Measurements from ENCODE around the gene ALG1L2.
"Not testable (repeated sequence)": the region's sequence is repeated elsewhere in the genome, so short reads cannot be mapped to it uniquely, and the experiment has no call there.

The ALG1L2 gene

DNA sequence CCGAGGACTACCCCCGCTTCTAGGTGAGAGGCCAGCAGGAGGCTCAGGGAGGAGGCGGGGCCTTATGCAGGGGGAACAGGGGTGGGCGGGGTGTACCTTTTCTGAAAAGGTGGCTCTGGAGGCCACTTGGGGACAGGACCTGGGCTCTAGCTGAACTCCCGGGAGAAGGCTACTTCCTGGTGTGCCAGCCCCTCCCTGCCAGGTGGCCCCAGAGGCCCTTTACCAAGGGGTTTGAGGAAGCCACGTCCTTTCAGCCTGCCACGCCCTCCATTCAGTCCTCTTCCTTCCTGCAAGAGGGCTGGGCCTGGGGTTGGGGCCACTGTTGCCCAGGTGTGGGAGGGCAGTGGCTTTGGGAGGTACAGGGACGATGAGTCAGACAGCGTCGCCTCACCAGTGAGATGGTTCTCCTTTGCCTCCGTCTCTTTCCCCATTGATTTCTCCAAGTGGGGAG, 12.9 kb downstream of the ALG1L2 start:
- DNase-seq = not testable (repeated sequence)

DNA sequence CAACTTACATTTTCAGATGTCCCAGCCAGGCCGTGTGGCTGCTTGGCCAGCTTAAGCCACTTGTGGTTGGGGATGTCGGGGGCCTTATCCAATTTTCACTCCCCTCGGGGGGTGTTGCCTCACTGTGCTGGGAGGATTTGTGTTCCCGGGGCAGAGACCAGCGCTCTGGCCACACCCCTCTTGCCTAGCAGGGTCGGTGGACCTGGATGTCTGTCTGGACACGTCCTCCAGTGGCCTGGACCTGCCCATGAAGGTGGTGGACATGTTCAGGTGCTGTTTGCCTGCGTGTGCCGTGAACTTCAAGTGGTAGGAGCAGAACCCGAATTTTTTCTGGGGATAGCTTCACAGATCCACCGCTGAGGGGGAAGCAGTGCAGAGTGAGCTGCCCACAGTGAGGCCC, 14.2 kb downstream of the ALG1L2 start:
- not testable (repeated sequence) for DNase-seq

DNA sequence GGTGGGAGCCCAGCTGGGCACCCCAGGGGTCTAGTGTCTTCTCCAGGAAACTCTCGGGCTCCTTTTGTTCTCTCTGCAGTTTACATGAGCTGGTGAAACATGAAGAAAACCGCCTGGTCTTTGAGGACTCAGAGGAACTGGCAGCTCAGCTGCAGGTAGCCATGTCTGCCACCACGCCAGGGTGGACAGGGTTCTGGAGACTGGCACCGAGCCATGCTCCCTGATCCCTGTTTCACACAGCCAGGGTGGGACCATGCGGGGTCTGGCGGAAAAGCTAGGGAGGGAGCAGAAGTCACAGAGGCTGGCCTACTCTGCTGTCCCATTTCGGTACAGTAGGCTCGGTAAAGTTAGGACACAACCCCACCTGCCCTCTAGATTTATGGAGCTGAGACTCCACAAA, 15.5 kb downstream of the ALG1L2 start:
- not testable (repeated sequence) for DNase-seq

DNA sequence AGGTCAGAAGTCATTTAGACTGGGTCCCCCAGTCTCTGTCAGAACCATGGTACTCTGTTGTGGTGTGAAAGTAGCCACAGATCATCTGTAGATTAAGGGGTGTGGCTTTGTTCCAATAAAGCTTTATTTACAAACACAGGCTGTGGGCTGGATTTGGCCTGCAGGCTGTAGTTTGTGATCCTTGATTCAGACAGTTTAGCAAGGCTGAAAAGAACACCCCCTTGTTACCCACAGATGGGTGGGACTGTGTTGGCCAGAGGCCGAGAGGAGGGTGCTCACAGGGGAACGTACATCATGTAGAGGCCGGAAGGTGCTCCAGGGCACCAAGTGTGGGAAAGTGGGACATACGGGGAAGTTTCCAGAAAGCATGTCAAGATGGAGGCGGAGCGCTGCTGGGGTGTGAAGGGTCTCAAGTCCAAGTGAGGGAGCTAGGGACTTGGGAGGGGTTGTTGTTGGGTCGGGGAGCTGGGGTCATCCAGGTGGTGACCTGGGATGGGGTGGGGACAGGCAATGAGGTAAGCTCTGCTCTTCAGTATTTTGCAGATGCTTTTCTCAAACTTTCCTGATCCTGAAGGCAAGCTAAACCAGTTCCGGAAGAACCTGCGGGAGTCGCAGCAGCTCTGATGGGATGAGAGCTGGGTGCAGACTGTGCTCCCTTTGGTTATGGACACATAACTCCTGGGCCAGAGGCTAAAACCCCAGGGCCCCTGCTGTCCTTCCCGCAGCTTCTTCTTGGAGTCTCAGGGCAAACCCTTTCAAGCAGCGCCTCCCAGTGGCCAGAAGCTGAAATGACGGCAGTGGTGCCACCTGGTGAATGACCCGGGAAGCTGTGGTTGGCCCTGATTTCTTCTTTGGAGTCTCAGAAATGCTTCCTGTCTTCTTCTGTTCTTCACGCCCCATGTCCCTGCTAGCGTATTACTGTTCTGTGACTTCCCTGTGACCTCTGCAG, 16.3 kb downstream of the ALG1L2 start:
- not testable (repeated sequence) for DNase-seq

DNA sequence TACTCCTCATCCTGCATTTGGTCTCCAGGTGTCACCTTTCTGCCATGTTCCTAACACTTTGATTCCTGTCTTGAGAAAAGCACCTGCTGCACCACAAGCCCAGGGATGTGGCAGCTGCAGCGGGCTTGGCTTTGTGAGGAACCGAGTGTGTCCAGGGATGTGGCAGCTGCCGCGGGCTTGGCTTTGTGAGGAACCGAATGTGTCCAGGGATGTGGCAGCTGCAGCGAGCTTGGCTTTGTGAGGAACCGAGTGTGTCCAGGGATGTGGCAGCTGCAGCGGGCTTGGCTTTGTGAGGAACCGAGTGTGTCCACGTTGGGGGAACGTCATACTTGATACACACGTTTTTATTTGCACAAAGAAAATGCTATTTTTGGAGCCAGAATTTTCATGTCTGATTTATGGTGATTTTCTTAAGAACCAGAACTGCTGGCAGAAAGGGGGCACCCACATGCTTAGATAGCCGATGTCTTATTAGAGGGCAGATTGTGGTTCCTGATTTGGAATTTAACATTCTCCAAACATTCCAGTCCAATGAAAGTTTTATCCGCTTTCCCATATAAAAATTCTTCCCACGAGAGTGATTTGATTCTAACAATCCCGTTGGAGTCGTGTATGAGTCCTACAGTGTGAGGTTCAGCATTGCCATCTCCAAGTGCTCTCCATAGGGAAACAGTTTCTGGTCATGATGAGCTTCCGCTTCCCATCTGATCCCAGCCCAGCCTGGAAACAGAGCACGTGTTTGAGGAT, 17.2 kb downstream of the ALG1L2 start:
- not testable (repeated sequence) for DNase-seq

DNA sequence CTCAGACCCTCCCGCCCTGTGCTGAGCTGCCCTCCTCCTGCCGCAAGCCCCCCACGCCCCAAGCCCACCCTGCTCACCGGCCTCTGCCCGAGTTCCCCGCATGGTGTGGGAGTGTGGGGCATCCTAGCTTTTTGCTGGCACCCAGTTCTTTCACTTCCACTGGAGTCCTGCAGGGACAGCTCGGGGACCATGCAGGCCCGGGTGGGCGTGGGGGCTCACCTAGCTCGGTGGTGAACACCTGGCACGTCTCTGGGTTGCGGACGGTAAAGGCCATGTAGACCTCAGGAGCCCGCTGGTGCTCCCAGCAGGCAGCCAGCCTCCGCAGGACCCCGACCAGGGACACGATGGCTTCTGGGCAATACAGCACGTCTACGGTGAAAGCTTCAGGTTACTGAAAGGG, 20.9 kb downstream of the ALG1L2 start:
- not testable (repeated sequence) for DNase-seq

DNA sequence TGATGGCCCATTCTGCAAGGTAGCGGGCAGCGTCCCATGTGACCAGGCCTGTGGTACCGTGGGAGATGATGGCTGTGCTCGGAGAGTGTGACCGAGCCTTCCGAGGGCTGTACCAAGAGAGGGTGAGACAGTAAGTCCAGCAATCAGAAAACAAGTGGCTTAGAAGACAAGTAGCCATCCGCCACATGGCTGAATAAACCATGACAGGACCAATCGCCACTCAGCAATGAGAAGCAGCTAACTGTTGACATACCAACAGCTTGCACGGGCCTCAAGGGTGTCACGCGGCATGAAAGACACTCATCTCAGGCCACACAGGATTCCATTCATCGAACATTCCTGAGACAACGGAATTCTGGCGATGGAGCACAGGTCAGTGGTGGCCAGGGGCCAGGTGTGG, 22.6 kb downstream of the ALG1L2 start:
- not testable (repeated sequence) for DNase-seq

DNA sequence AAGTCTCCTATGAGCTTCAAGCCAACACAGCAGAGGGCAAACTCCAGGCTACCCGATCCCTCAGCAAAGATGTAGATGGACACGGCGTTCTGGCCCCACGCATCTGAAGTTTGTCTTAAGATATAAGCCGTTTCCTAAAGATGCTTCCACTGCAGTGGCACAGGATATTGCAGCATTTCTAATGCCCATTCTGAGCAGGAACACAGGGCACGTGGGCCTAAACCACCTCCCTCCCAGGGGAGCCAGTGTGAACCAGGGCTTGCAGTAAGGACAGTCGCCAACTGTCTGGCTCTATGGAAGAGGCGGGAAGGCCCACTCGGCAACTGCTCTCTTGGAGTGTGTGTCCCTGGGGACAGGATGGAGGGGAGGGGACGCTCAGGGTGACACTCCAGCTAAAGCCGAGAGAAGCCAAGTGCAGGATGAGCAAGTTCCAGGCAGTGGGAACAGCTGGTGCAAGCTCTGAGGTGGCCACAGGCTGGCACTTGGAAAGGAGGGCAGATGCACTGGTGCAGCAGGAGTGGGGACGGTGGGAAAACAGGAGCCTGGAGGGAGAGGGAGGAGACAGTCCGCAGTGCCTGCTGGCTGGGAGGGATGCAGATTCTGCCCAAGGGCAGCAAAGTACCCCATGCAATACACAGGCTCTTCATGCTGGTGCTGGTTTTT, 25.8 kb downstream of the ALG1L2 start:
- not testable (repeated sequence) for DNase-seq

DNA sequence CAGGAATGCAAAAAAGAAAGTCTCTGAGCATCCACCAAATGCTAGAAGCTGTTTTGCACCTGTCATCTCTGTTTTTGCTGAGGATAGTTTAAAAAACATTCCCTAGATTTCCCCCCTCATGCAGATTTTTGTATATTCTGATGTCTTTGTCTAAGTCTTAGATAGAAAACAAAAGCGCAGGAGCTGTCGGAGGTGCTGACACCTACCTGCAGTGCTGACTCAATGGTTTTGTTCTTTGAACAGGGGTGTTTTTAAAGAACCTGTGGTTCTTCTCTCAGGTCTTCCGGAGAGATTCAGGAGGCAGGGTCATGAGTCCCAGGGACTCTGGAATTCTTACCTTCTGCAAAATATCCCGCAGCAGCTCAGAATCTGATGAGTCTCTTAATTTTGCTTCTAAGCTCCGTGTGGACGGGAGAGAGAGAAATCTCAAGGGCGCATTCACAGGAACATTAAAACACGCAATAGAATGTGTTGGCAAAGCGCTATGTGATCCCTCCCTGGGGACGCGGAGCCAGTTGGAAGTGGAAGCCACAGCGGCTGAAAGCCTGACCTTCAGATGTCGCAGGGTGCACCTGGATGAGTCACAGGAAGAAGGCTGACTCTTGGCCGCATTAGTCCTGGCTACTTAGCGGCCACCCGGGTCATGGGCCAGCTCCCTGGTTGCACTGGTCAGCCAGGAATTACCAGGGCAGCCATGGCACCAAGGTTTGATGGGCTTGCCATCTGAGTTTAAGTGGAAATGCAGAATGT, 27.4 kb downstream of the ALG1L2 start:
- not testable (repeated sequence) for DNase-seq

DNA sequence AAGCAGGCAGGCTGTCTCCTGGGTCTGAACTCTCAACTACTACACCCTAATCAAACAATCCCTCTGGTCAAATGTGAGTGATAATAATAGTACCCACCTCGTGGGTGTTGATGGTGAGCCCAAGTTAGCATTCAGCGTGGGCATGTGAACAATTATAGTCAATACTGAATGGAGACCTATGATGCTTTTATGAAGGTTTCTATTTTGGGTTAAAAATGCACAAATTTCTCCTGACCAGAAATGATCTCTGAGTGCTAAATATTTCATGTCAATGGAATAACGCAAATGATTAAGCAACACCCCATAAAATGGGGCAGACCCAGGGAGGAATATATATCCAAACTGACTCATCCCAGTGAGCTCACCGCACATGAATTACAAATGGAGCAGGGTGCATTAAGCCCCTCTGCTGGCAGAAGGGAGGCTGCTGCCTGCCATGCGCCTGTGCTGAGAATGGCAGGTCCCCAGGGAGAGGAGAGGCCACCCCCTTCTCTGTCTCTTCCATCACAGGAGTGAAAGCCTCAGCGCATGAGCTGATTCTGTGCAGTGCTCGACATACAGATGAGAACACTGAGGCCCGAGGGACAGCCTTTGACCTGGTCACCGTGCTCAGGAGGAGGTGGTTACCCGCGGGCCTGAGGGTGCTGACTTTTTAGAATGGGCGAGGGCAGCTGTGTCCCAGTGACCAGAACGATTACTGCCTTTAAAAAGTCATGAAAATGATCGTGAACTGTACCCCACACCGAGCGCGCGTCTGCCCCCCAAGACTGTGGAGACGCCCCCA, 28.9 kb downstream of the ALG1L2 start:
- not testable (repeated sequence) for DNase-seq

DNA sequence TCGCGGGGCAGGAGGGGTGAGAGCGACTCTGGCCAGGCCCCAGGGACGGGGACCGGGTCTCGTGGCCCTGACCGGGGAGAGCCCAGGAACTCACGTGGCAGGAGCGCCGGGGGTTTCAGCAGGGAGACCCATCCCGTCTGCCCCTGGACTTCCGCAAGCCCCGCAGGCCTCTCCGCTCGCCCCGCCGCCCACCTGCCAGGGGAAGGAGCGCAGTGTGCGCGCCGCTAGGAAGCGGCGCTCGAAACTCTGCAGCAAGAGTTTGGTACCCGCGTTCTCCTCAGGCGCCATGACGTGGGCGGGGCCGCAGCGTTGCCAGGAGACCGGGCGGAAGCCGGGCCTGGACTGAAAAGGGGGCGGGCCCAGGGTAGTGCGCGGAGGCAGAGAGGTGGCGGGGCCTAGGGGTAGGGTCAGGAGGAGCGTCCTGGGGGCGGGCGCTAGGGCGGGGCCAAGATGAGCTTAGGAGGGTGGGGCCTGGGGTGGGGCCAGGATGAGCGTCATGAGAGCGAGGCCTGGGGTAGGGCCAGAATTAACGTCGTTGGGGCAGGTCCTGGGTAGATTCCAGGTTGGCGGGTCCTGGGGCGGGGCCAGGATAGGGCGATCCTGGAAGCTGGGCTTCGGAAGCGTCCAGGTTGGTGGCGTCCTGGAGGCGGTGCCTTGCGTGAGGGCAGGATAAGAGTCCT, 29.7 kb downstream of the ALG1L2 start:
- peak; percentile 95 for DNase-seq

DNA sequence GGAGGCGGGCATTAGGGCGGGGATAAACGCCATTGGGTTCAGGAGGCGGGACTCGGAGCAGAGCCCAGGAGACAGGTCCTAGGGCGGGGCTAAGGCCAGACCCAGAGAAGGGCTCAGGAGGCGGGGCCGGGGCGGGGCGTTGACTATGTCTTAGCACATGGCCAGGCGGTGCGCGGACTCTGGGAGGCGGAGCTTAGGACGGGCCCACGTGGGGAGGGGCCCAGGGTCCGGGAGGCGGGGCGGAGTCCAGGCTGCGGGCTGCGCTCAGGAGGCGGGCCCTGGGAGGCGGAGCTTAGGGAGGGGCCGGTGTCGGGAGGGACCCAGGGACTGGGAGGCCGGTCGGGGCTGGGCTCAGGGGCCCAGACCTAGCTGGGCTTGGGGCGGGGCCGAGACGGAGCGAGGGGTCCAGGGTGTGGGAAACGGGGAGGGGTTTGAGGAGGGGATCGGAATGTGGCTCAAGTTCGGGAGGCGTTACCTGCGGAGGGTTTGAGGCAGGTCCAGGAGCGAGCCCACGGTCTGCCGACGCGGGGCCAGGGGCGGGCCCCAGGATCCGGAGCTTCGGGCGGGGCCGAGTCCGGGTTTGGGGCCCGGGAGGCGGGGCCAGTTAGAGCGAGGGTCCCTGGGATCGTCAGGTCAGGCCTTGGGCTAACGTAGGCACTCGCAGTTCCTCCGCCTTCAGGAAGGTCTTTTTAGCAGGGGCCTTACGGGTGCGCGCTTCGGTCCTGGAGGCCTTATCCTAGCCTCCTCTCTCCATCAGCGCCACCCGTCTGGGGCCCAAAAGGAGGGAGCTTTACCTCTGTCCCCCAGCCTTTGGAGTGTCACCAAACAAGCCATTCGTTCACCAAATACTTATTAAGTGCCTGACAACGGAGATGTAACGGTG, 30.5 kb downstream of the ALG1L2 start:
- peak; percentile 85 for DNase-seq

DNA sequence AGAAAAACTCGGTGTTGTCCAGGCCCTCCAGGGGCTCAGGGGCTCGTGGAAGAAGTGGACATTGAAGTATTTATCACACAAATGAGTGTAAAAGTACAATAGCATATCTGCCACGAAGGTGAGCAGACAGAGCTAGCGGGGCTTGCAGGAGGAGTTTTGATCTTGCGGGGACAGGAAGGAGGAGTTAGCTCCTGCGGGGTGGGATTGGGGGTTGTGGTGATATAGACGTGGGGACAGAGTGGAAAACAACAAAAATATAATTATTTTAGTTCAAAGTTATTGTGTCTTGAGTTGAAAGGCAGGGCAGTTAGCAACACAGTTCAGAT, 31.1 kb downstream of the ALG1L2 start:
- not testable (repeated sequence) for DNase-seq

DNA sequence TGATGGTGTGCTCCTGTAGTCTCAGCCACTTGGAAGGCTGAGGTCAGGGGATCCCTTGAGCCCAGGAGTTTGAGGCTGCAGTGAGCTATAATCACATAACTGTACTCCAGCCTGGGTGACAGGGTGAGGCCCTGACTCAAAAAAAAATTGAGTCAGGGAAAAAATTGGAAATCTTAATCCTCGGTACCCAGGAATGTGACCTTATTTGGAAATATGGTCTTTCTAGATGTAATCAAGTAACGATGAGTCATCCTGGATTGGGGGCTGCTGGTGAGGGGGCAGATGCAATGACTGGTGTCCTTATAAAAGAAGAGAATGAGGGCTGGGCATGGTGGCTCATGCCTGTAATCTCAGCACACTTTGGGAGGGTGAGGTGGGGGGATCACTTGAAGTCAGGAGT, 33.8 kb downstream of the ALG1L2 start:
- not testable (repeated sequence) for DNase-seq

DNA sequence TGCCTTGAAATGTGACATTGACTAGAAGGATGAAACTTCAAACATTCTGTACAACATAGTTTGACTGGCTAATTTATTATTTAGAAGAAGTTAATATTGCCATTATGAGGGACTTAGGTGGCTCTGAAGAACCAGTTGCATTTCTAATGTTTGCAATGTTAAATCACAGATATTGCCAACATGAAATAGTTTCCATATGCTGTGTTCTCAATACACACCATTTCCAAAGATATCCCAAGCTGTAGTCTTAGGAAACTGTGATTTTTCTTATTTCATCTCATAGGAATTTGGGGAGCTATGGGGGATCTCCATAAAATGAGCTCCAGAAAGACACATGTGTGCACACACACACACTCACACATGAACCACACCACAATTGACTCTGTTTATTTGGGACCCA, 36.3 kb downstream of the ALG1L2 start:
- no peak for DNase-seq

DNA sequence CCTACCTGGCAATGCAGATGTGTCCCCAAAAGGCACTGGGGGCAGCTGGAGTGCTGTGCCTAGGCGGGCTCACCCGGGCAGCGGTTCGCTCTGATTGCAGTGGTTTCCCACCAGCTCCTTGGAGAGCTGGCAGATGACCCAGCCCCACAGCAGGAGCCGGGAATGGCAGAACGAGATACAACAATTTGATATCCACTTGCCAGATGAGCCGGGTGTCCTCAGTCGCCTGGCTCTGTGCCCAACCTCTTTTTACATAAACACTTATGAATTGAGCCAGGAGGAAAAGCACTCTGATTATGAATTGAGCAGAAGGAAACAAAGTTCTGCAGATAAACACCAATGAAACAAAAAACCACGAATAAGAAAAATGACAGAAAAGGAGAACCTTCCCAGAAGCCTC, 38.2 kb downstream of the ALG1L2 start:
- DNase-seq = not testable (repeated sequence)

DNA sequence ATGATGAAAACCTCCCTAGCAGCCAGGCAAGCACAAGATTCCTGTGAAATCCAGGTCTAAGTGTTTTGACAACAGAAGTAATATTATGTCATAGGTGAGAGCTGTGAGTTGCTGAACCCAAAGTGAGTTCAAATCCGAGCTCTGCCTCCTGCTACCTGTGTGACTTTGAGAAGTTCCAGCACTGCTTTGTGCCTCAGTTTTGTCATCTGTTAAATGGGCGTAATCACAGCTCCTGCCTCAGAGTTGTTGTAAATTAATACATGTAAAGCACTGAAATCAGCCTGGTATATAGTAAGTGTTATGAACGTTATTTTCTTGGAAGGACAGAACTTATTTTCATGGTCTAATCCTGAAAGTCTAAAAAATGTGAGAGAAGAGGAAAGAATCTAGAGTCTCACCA, 38.7 kb downstream of the ALG1L2 start:
- DNase-seq = not testable (repeated sequence)

DNA sequence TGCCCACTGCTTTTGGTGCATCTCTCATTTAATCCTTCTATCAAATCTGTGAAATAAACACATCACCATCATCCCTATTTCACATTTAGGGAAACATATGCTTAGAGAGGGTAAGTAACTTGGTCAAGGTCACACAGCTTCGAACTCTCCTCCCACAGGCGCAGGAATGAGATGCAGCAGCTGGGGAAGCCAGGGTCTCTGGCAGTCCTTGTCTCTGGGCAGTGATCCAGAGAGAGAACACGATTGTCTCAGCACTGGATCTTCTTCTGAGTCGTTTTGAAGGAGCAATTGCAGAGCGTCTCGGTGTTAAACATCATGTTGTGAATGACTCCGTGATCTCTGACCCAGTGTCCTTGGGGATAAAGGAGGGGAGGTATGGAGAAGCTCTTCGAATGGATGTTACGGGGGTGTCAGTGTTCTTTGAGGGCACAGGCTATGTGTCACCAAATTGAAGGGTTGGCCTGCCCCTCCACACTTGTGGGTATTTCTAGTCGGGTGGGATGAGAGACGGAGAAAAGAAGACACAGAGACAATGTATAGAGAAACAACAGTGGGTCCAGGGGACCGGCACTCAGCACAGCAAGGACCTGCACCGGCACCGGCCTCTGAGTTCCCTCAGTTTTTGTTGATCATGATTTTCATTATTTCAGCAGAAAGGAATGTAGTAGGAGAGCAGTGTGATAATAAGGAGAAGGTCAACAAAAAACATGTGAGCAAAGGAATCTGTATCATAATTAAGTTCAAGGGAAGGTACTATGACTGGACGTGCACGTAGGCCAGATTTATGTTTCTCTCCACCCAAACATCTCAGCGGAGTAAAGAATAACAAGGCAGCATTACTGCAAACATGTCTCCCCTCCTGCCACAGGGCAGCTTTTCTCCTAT, 41.5 kb downstream of the ALG1L2 start:
- DNase-seq = not testable (repeated sequence)

DNA sequence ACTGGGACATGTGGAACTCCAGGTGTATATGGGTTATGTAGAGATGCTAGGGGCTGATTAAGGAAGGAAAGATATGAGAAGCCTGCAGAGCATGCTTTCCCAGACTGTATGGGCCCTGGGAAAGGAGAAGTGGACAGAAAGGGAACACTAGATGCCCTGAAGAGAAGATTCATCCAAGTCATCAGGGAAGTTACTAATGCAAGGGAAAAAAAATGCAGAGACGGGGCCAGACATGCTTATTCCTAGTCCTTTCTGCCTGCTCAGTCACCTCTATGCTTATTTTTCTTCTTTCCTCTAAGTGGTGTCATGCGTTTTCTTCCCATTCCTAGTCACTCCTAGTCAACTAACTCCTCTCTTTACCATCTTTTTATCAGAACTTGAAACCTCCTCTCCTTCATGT, 43.8 kb downstream of the ALG1L2 start:
- DNase-seq = not testable (repeated sequence)
